Measurements from ENCODE around the gene ABCC3. TPM values are rescaled to one million over a fixed set of nuclear protein-coding genes. Genes with fewer than 3 reads are reported as not detected.

The ABCC3 gene
- total RNA-seq, 1 experiment from 2014 or later, result 0.56 TPM

- no peak for DNase-seq (ENCODE audit: low spot score)
- TF ChIP-seq CTCF (conservative IDR thresholded peaks at IDR 0.05; ENCODE audit: low read depth, low read length) (no peak), EZH2 (IDR thresholded peaks at IDR 0.05; ENCODE audit: borderline replicate concordance, low read depth, low read length, poor library complexity, severe bottlenecking) (no peak)
- no peak overlapping the region for H3K4me3 ChIP-seq (ENCODE audit: low read depth, low read length, poor library complexity, severe bottlenecking)
- ChIA-PET CTCF (no interaction called here), POLR2A (ENCODE audit: low non-redundant PET) (no interaction called here)
- no peak overlapping the region for H3K27ac ChIP-seq (ENCODE audit: low read depth, low read length, poor library complexity, severe bottlenecking)
- no peaks in the 10 kb centered on the region for H3K36me3 ChIP-seq (ENCODE audit: insufficient read depth, low read length, poor library complexity, severe bottlenecking)
- no peaks in the 10 kb centered on the region for H3K27me3 ChIP-seq (replicated peaks; ENCODE audit: insufficient read depth, low read depth, low read length, poor library complexity)
- intact Hi-C loops (cut with micrococcal nuclease; ENCODE audit: unreplicated experiment), result no loop called here
- BruUV-seq (replicated peaks), result no TSS peak
- no peaks in the 10 kb centered on the region for H3K9me3 ChIP-seq (ENCODE audit: low read depth, low read length, poor library complexity, severe bottlenecking)
- peaks cover 34% of the 10 kb centered on the region for H3K4me1 ChIP-seq (ENCODE audit: insufficient read depth, low read length, poor library complexity, severe bottlenecking)
These were observed 7.5 kb downstream of the ABCC3 start for GRCh38 chr17:50642071-50642721.

- H3K27ac ChIP-seq (ENCODE audit: low read depth, low read length, poor library complexity, severe bottlenecking), result no peak overlapping the region
- H3K27me3 ChIP-seq (replicated peaks; ENCODE audit: insufficient read depth, low read depth, low read length, poor library complexity), result no peaks in the 10 kb centered on the region
- H3K4me3 ChIP-seq (ENCODE audit: low read depth, low read length, poor library complexity, severe bottlenecking), result no peak overlapping the region
- H3K4me1 ChIP-seq (ENCODE audit: insufficient read depth, low read length, poor library complexity, severe bottlenecking), result peaks cover 34% of the 10 kb centered on the region
- no peaks in the 10 kb centered on the region for H3K9me3 ChIP-seq (ENCODE audit: low read depth, low read length, poor library complexity, severe bottlenecking)
- H3K36me3 ChIP-seq (ENCODE audit: insufficient read depth, low read length, poor library complexity, severe bottlenecking), result no peaks in the 10 kb centered on the region
- DNase-seq (ENCODE audit: low spot score), result no peak
- POLR2A ChIA-PET (ENCODE audit: low non-redundant PET), result no interaction called here
- CTCF ChIA-PET, result no interaction called here
- no TSS peak for BruUV-seq (replicated peaks)
- intact Hi-C loops (cut with micrococcal nuclease; ENCODE audit: unreplicated experiment), result no loop called here
- TF ChIP-seq CTCF (conservative IDR thresholded peaks at IDR 0.05; ENCODE audit: low read depth, low read length), result no peak
- no peak for TF ChIP-seq EZH2 (IDR thresholded peaks at IDR 0.05; ENCODE audit: borderline replicate concordance, low read depth, low read length, poor library complexity, severe bottlenecking)
These were observed 8.3 kb downstream of the ABCC3 start for GRCh38 chr17:50642722-50643656.

- H3K27me3 ChIP-seq (replicated peaks; ENCODE audit: insufficient read depth, low read depth, low read length, poor library complexity), result no peaks in the 10 kb centered on the region
- TF ChIP-seq CTCF (conservative IDR thresholded peaks at IDR 0.05; ENCODE audit: low read depth, low read length) (no peak), EZH2 (IDR thresholded peaks at IDR 0.05; ENCODE audit: borderline replicate concordance, low read depth, low read length, poor library complexity, severe bottlenecking) (no peak)
- ChIA-PET CTCF (no interaction called here), POLR2A (ENCODE audit: low non-redundant PET) (no interaction called here)
- BruUV-seq (replicated peaks), result no TSS peak
- intact Hi-C loops (cut with micrococcal nuclease; ENCODE audit: unreplicated experiment), result no loop called here
- no peaks in the 10 kb centered on the region for H3K36me3 ChIP-seq (ENCODE audit: insufficient read depth, low read length, poor library complexity, severe bottlenecking)
- H3K27ac ChIP-seq (ENCODE audit: low read depth, low read length, poor library complexity, severe bottlenecking), result no peak overlapping the region
- H3K4me1 ChIP-seq (ENCODE audit: insufficient read depth, low read length, poor library complexity, severe bottlenecking), result peaks cover 9% of the 10 kb centered on the region
- no peak overlapping the region for H3K4me3 ChIP-seq (ENCODE audit: low read depth, low read length, poor library complexity, severe bottlenecking)
- no peaks in the 10 kb centered on the region for H3K9me3 ChIP-seq (ENCODE audit: low read depth, low read length, poor library complexity, severe bottlenecking)
- no peak for DNase-seq (ENCODE audit: low spot score)
These were observed 11.3 kb downstream of the ABCC3 start for GRCh38 chr17:50645748-50646682.

All from A673 (cell line).